ENCODE results near the gene CMTM8. TPM values are rescaled to one million over a fixed set of nuclear protein-coding genes. Genes with fewer than 3 reads are reported as not detected.
"Not testable (repeated sequence)": the region's sequence is repeated elsewhere in the genome, so short reads cannot be mapped to it uniquely, and the experiment has no call there.

CMTM8 gene
- polyA plus RNA-seq, 4 donors: 9.9 to 13.8 (median 10.1) TPM

GRCh38 chr3:32226875-32227500 lies 11.5 kb upstream of the CMTM8 start:
- DNase-seq (ENCODE audit: low read depth in 4 of 4, low spot score in 2 of 4): no peak

DNA sequence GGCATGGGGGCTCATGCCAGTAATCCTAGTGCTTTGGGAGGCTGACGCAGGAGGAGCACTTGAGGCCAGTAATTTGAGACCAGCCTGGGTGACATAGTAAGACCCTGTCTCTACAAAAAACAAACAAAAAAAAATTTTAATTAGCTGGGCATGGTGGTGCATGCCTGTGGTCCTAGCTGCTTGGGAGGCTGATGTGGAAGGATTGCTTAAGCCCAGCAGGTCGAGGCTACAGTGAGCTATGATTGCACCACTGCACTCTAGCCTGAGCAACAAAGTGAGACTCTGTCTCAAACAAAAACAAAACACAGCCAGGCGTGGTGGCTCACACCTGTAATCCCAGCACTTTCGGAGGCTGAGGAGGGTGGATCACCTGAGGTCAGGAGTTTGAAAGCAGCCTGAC lies 9.7 kb upstream of the CMTM8 start:
- not testable (repeated sequence) for DNase-seq (ENCODE audit: low read depth in 4 of 4, low spot score in 2 of 4)

DNA sequence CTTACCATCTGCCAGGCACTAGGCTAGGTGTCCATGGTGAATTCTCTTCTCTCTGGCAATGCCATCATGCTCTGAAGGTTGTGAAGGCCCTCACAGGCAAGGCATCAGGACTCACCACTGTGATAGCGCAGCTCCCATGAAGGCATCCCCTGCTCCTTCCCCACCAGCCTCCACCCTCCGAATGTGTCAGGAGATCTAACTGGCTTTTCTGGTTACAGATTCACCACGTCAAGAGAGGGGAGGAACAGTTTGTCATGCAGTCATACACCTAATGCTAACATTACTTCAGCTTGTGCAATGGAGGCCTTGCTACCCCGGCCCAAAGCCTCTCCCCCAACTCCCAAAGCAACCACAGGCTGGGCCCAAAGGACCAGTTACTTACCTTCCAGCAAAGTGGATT lies 8.9 kb upstream of the CMTM8 start:
- DNase-seq (ENCODE audit: low read depth in 4 of 4, low spot score in 2 of 4): no peak

- DNase-seq (ENCODE audit: low read depth in 4 of 4, low spot score in 2 of 4): no peak
Observed at GRCh38 chr3:32236377-32236776, 2.1 kb upstream of the CMTM8 start.

DNA sequence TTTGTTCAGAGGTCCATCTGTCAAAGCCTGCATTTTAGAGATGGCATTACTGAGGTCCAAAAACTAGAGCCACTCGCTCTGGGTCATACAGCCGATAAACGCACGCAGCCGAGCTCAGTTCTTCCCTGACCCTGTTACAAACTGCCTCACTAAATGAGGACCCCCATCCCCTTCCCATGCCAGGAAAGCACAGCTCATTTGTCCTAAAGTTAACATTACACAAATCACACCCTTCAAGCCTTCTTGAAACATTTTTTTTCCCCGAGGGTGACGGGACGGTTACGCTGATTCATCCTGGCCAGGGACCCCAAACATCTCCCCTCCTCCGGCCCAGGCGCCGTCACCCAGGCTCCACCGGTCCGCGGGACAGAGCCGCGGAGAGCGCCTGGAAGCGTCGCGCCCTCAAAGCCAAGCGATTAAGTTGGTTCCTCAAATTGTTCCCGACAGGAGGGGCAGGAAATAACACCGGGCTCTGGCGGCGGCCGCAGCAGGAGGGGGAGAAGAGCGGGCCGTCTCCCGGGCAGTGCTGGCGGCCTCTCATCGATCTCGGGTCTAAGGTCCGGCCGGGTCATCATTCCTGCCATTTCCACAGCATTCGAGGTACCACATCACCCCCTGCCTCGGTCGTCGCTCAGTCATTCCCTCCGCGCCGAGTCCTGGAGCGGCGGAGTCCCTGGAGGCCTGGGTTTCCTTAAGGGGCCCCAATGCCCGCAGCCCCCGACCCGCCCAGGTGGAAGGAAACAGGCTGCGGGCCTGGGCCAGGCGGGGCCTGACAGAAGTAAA lies 619 bp upstream of the CMTM8 start:
- DNase-seq (ENCODE audit: low read depth in 4 of 4, low spot score in 2 of 4): peak in 3 of 4 donors; percentile 13 to 35 (median 32)

GRCh38 chr3:32239307-32240158 lies 1.1 kb downstream of the CMTM8 start:
- DNase-seq (ENCODE audit: low read depth in 4 of 4, low spot score in 2 of 4): peak in 1 of 4 donors; percentile 6

- peak in 2 of 4 donors; percentile 23 to 47 for DNase-seq (ENCODE audit: low read depth in 4 of 4, low spot score in 2 of 4)
Observed at GRCh38 chr3:32240159-32240545, 1.7 kb downstream of the CMTM8 start.

DNA sequence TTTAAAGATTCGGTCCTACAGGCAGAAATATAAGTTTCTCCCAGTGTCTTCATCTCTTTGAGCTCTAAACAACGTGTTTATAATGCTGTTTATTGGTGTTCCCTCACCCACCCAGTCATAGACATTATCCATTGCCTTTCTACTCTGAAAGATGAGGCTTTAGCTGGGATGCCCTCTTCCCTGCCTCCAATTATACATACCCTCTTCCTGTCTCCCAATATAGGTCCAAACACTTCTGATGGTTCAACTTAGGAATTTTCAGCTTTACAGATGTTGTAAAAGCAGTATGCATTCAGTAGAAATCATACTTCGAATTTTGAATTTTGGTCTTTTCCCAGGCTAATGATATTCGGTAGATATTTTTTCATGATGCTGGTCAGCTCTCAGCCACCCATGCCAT lies 2.6 kb downstream of the CMTM8 start:
- DNase-seq (ENCODE audit: low read depth in 4 of 4, low spot score in 2 of 4): no peak

DNA sequence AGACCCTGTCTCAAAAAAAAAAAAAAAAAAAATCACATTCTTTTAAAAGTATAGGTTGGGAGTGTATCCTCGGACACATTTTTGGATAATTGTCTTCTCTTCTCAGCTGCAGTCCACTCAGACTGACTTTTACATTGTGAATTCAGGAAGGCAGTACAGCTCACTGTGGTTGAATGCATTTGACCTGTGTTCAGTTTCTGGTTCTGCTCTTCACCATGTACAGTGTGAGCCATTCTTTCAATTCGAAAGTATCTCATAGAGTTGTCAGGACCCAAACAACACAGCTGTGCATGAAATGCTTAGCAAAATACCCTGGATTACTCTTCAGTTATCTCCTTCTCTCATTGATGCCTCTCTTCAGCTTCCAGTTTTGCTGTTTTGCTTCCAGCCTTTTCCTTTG lies 5.0 kb downstream of the CMTM8 start:
- no peak for DNase-seq (ENCODE audit: low read depth in 4 of 4, low spot score in 2 of 4)

GRCh38 chr3:32245200-32245599 lies 6.7 kb downstream of the CMTM8 start:
- no peak for DNase-seq (ENCODE audit: low read depth in 4 of 4, low spot score in 2 of 4)

GRCh38 chr3:32246079-32246675 lies 7.7 kb downstream of the CMTM8 start:
- no peak for DNase-seq (ENCODE audit: low read depth in 4 of 4, low spot score in 2 of 4)

DNA sequence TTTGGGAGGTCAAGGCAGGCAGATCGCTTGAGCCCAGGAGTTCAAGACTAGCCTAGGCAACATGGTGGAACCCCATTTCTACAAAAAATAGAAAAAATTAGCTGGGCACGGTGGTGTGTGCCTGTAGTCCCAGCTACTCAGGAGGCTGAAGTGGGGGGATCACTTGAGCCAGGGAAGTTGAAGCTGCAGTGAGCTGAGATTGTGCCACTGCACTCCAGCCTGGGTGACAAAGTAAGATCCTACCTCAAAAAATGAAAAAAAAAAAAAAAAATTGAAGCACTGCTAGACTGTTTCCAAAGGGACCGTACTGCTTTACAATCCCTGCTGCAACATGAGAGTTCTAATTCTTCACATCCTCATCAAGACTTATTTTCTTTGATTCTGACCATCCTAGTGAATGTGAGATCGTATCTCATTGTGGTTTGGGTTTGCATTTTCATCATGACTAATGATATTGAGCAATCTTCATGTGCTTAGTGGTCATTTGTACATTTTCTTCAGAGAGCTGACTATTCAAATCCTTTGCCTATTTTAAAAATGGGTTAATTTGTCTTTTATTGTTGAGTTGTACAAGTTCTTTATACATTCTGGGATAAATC lies 10.8 kb downstream of the CMTM8 start:
- DNase-seq (ENCODE audit: low read depth in 4 of 4, low spot score in 2 of 4): no peak

DNA sequence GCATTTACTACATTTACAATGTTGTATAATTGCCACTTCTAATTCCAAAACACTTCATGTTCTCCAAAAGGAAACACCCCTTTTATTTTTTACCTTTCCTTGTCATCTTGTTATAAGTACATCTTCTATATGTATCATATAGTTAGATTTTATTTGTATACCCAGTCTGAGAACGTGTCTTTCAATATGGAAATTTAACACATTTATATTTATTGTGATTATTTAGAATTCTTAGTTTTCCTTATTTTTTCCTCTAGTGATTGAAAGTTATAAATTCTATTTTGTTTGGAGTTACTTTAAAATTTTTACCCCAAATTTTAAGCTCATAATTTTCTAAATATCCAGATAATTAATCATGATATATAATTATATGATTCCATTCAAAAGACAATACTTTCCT lies 15.8 kb downstream of the CMTM8 start:
- no peak for DNase-seq (ENCODE audit: low read depth in 4 of 4, low spot score in 2 of 4)

GRCh38 chr3:32255345-32255744 lies 16.9 kb downstream of the CMTM8 start:
- no peak for DNase-seq (ENCODE audit: low read depth in 4 of 4, low spot score in 2 of 4)

GRCh38 chr3:32256206-32256605 lies 17.7 kb downstream of the CMTM8 start:
- no peak for DNase-seq (ENCODE audit: low read depth in 4 of 4, low spot score in 2 of 4)

GRCh38 chr3:32257042-32257441 lies 18.6 kb downstream of the CMTM8 start:
- DNase-seq (ENCODE audit: low read depth in 4 of 4, low spot score in 2 of 4): no peak

DNA sequence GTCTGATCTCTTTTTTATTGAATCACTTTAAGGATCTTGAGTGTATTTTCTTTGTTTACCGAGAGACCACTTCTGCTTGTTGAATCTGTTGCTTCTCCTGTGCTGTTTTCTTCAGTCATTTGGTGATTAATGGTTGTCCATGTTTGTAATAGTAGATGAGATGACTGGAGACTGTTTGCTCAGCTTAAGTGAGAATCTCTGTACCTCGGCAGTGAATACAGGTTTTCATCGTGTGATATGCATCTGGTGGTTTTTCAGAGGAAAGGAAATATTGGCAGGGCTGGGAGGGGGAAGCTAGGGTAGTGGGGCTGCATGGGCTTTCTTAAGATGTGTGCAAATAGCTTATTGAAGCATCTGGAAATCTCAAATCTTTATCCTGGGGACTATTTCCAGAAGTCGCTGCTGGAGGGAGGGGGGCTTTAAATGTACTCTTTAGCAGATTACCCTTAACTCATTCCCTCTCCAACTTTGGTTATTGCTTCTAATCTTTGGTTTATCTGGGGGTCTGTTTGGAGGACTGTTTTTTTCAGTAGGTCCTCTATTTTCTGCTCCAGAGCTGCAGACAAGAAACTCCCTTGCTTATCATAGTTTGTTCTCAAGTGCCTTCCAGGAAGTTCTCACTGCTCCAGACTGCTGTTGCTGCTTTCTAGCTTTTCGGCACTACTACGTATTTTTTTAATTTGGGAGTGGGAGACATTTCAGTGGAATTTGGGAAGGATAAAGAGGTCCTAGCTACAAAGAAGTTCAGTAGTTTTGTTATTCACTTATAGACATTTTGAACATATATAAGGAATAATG lies 19.4 kb downstream of the CMTM8 start:
- DNase-seq (ENCODE audit: low read depth in 4 of 4, low spot score in 2 of 4): no peak

GRCh38 chr3:32258869-32259268 lies 20.4 kb downstream of the CMTM8 start:
- no peak for DNase-seq (ENCODE audit: low read depth in 4 of 4, low spot score in 2 of 4)

- DNase-seq (ENCODE audit: low read depth in 4 of 4, low spot score in 2 of 4): no peak
Observed at GRCh38 chr3:32261545-32261944, 23.1 kb downstream of the CMTM8 start.

- no peak for DNase-seq (ENCODE audit: low read depth in 4 of 4, low spot score in 2 of 4)
Observed at GRCh38 chr3:32262201-32262600, 23.7 kb downstream of the CMTM8 start.

All from left renal cortex interstitium (tissue), 4 donors.